H1 (cell line): ENCODE measurements around the gene ZFP90. TPM values are rescaled to one million over a fixed set of nuclear protein-coding genes. Genes with fewer than 3 reads are reported as not detected.

ENCODE experiments used
- CTCF ChIA-PET: fragments of 300-600 bp; sonication (Branson Sonifier 250); formaldehyde crosslinking; loops from one replicate; lab custom pipeline; 2021; ENCODE audit not compliant: partially characterized antibody; lab: Charles Lee
- POLR2A ChIA-PET: fragments of 300-600 bp; sonication (Branson Sonifier 250); formaldehyde crosslinking; loops from one replicate; lab custom pipeline; 2021; ENCODE audit warnings: inconsistent platforms; ENCODE audit not compliant: partially characterized antibody; lab: Charles Lee
- DNase-seq, 2 experiments: peaks; one replicate each; pipeline versions ENCODE4 v3.0.0 to v3.0.0-alpha.2; 2010 to 2022; ENCODE audit warnings: low spot score in 2 of 2, low read depth in 1 of 2, mixed read lengths in 1 of 2
- FAIRE-seq: peaks from 2 replicates; lab custom pipeline; 2011; peaks lifted over from hg19 to GRCh38; lab: Jason Lieb, UNC
- H2AFZ ChIP-seq: 2 replicates; pipeline ENCODE4 v1.8.1; 2012; ENCODE audit warnings: low read length, inconsistent platforms
- H2AK5ac ChIP-seq: 2 replicates; pipeline ENCODE4 v1.6.1; 2013; ENCODE audit warnings: low read depth, low read length
- H2BK120ac ChIP-seq: replicated peaks from 2 replicates; pipeline ENCODE3; 2013; ENCODE audit warnings: low read depth, low read length, inconsistent platforms
- H2BK12ac ChIP-seq: 2 replicates; pipeline ENCODE4 v1.6.1; 2013; ENCODE audit warnings: low read depth, low read length
- H2BK15ac ChIP-seq: 2 replicates; pipeline ENCODE4 v1.6.1; 2013; ENCODE audit warnings: low read length
- H2BK20ac ChIP-seq: 2 replicates; pipeline ENCODE4 v1.6.1; 2013; ENCODE audit warnings: low read length
- H2BK5ac ChIP-seq: 2 replicates; pipeline ENCODE4 v1.6.1; 2013; ENCODE audit warnings: low read depth, low read length
- H3K14ac ChIP-seq: 2 replicates; pipeline ENCODE4 v1.6.1; 2013; ENCODE audit warnings: inconsistent platforms; ENCODE audit not compliant: insufficient read length
- H3K18ac ChIP-seq: 2 replicates; pipeline ENCODE4 v1.6.1; 2013; ENCODE audit warnings: low read length; ENCODE audit errors: extremely low read depth
- H3K23ac ChIP-seq: 2 replicates; pipeline ENCODE4 v1.6.1; 2013; ENCODE audit warnings: inconsistent platforms; ENCODE audit not compliant: insufficient read length
- H3K23me2 ChIP-seq: 2 replicates; pipeline ENCODE4 v1.6.1; 2013; ENCODE audit warnings: low read depth, low read length
- H3K27ac ChIP-seq: 2 replicates; pipeline ENCODE4 v1.6.1; 2011; ENCODE audit warnings: low read depth, low read length, inconsistent platforms
- H3K27me3 ChIP-seq, 4 experiments: replicated peaks in 1 of 4; 1 replicate in 1 of 4; 2 replicates in 3 of 4; pipeline versions ENCODE4 v1.6.1 to v1.8.1; 2011 to 2013; ENCODE audit warnings: low read length in 3 of 4, mild to moderate bottlenecking in 3 of 4, inconsistent platforms in 2 of 4, mixed read lengths in 2 of 4, moderate library complexity in 1 of 4; ENCODE audit not compliant: control insufficient read depth in 3 of 4, insufficient read depth in 3 of 4; ENCODE audit errors: extremely low read depth in 1 of 4
- H3K36me3 ChIP-seq, 4 experiments: 2 replicates each; pipeline versions ENCODE4 v1.6.1 to v1.8.1; 2011 to 2013; ENCODE audit warnings: mild to moderate bottlenecking in 4 of 4, low read length in 3 of 4, moderate library complexity in 2 of 4, control low read depth in 1 of 4, inconsistent platforms in 1 of 4; ENCODE audit not compliant: insufficient read depth in 4 of 4, control insufficient read depth in 2 of 4
- H3K4ac ChIP-seq: replicated peaks from 2 replicates; pipeline ENCODE3; 2013; ENCODE audit warnings: low read length, low read depth, mixed read lengths, inconsistent platforms; ENCODE audit not compliant: insufficient read length
- H3K4me1 ChIP-seq, 4 experiments: replicated peaks in 1 of 4; 1 replicate in 1 of 4; 2 replicates in 3 of 4; pipeline versions ENCODE4 v1.6.1 to v1.8.1; 2011 to 2013; ENCODE audit warnings: low read length in 3 of 4, inconsistent platforms in 2 of 4, mixed read lengths in 1 of 4; ENCODE audit not compliant: insufficient read depth in 4 of 4, control insufficient read depth in 3 of 4
- H3K4me2 ChIP-seq, 2 experiments: 2 replicates each; pipeline versions ENCODE4 v1.6.1 to v1.8.1; 2011 to 2013; ENCODE audit warnings: low read depth in 2 of 2, low read length in 2 of 2, control low read depth in 1 of 2, inconsistent platforms in 1 of 2, mild to moderate bottlenecking in 1 of 2; ENCODE audit not compliant: insufficient read depth in 1 of 2
- H3K4me3 ChIP-seq, 4 experiments: fragments of 200-600, 300-600 bp in 1 of 4; sonication (generic), shearing (Covaris generic), sonication (Bioruptor Twin) in 1 of 4; 2 replicates each; pipeline versions ENCODE4 v1.5.1 to v1.8.1; 2011 to 2016; ENCODE audit warnings: low read length in 4 of 4, low read depth in 3 of 4, control low read depth in 2 of 4, inconsistent platforms in 2 of 4, mild to moderate bottlenecking in 2 of 4, mixed read lengths in 1 of 4, moderate library complexity in 1 of 4; ENCODE audit not compliant: insufficient read depth in 2 of 4; ENCODE audit errors: extremely low read depth in 1 of 4
- H3K56ac ChIP-seq: replicated peaks from 2 replicates; pipeline ENCODE3; 2013; ENCODE audit warnings: low read depth, mild to moderate bottlenecking, mixed read lengths, low read length, inconsistent platforms; ENCODE audit not compliant: insufficient read length
- H3K79me1 ChIP-seq: 2 replicates; pipeline ENCODE4 v1.6.1; 2013; ENCODE audit warnings: low read depth, low read length, control low read depth
- H3K79me2 ChIP-seq, 2 experiments: 2 replicates each; pipeline versions ENCODE4 v1.6.1 to v1.8.1; 2012 to 2013; ENCODE audit warnings: low read length in 2 of 2, mild to moderate bottlenecking in 2 of 2, inconsistent platforms in 1 of 2; ENCODE audit not compliant: insufficient read depth in 2 of 2, control insufficient read depth in 1 of 2
- H3K9ac ChIP-seq, 4 experiments: replicated peaks in 1 of 4; 1 replicate in 1 of 4; 2 replicates in 3 of 4; pipeline versions ENCODE4 v1.6.1 to v1.8.1; 2011 to 2013; ENCODE audit warnings: low read depth in 3 of 4, low read length in 3 of 4, control low read depth in 2 of 4, mild to moderate bottlenecking in 2 of 4, moderate library complexity in 2 of 4, inconsistent platforms in 1 of 4; ENCODE audit errors: extremely low read depth in 1 of 4
- H3K9me3 ChIP-seq, 2 experiments: 2 replicates each; pipeline versions ENCODE4 v1.6.1 to v1.8.1; 2012 to 2013; ENCODE audit warnings: mild to moderate bottlenecking in 2 of 2, moderate library complexity in 2 of 2, control low read depth in 1 of 2, inconsistent platforms in 1 of 2, low read depth in 1 of 2, low read length in 1 of 2, mixed read lengths in 1 of 2; ENCODE audit not compliant: insufficient read depth in 2 of 2
- H4K20me1 ChIP-seq, 2 experiments: replicated peaks in 1 of 2; 2 replicates each; pipeline versions ENCODE3 to v1.8.1; 2011 to 2013; ENCODE audit warnings: inconsistent platforms in 2 of 2, low read length in 2 of 2, mild to moderate bottlenecking in 1 of 2; ENCODE audit not compliant: insufficient read depth in 2 of 2, control insufficient read depth in 1 of 2
- H4K5ac ChIP-seq: 2 replicates; pipeline ENCODE4 v1.6.1; 2013; ENCODE audit warnings: low read length, low read depth, mixed read lengths, inconsistent platforms; ENCODE audit not compliant: insufficient read length
- H4K8ac ChIP-seq: 2 replicates; pipeline ENCODE4 v1.8.0; 2013; ENCODE audit warnings: mild to moderate bottlenecking, moderate library complexity, low read length, inconsistent platforms; ENCODE audit not compliant: insufficient read depth; ENCODE audit errors: extremely low read depth
- H4K91ac ChIP-seq: replicated peaks from 2 replicates; pipeline ENCODE3; 2013; ENCODE audit warnings: low read length, mixed read lengths, inconsistent platforms; ENCODE audit not compliant: insufficient read length
- BCL11A ChIP-seq, 2 experiments: IDR thresholded peaks; one replicate each; pipeline ENCODE4 v1.6.1; 2011; ENCODE audit warnings: low read depth in 2 of 2, low read length in 2 of 2, mild to moderate bottlenecking in 2 of 2
- CBX5 ChIP-seq: fragments of 300-800, 300-1000 bp; sonication (generic); IDR thresholded peaks from 2 replicates; pipeline ENCODE4 v1.7.1; 2016; ENCODE audit warnings: antibody characterized with exemption, low read length, low read depth
- CBX8 ChIP-seq: fragments of 300-800, 300-1000 bp; sonication (generic); IDR thresholded peaks from 2 replicates; pipeline ENCODE4 v1.7.1; 2016; ENCODE audit warnings: low read depth, low read length, borderline replicate concordance
- CEBPB ChIP-seq: IDR thresholded peaks from 2 replicates; pipeline ENCODE4 v1.6.1; 2012; ENCODE audit warnings: low read depth, low read length
- CREB1 ChIP-seq: IDR thresholded peaks from 2 replicates; pipeline ENCODE4 v1.6.1; 2012; ENCODE audit warnings: inconsistent platforms
- KDM1A ChIP-seq: fragments of 200-600, 300-600 bp; sonication (generic); IDR thresholded peaks from 2 replicates; pipeline ENCODE4 v1.7.1; 2016; ENCODE audit warnings: mild to moderate bottlenecking, low read length, borderline replicate concordance
- KDM5A ChIP-seq: fragments of 200-600 bp; IDR thresholded peaks from 2 replicates; pipeline ENCODE4 v1.7.1; 2012; ENCODE audit warnings: mild to moderate bottlenecking, low read length, inconsistent platforms, mixed read lengths
- SIN3A ChIP-seq, 2 experiments: IDR thresholded peaks in 1 of 2; conservative IDR thresholded peaks in 1 of 2; 2 replicates each; pipeline ENCODE4 v1.6.1; 2011 to 2012; ENCODE audit warnings: low read length in 2 of 2, improper control_type of control experiment in 1 of 2, low read depth in 1 of 2, mild to moderate bottlenecking in 1 of 2
- SRF ChIP-seq: IDR thresholded peaks from 2 replicates; pipeline ENCODE4 v1.6.1; 2011; ENCODE audit warnings: mild to moderate bottlenecking, low read depth, low read length, moderate library complexity
- SUZ12 ChIP-seq: fragments of 200-600 bp; sonication (generic); IDR thresholded peaks from 2 replicates; pipeline ENCODE4 v1.6.1; 2012; ENCODE audit warnings: mild to moderate bottlenecking, inconsistent platforms, low read length, moderate library complexity, mixed read lengths
- WGBS, 2 experiments: shearing (Covaris generic) in 1 of 2; methylation state at CpG; one replicate each; pipeline versions ENCODE4 v1.1.6 to v1.1.7; 2013 to 2015; ENCODE audit warnings: low lambda C conversion rate in 2 of 2, mixed read lengths in 2 of 2, inconsistent platforms in 1 of 2, low coverage in 1 of 2, missing lambda C conversion rate in 1 of 2; ENCODE audit not compliant: insufficient replicate concordance in 2 of 2, insufficient coverage in 1 of 2, insufficient read length in 1 of 2; ENCODE audit errors: extremely low coverage in 1 of 2, missing lambda C conversion rate in 1 of 2; 5-methylcytosine and 5-hydroxymethylcytosine counted together
- polyA plus RNA-seq, 7 experiments: library from polyadenylated mRNA; depleted of rRNA in 3 of 7; stranded (reverse) in 5 of 7; unstranded in 2 of 7; fragments of >200 nt in 5 of 7; fragments of 200-250 nt in 2 of 7; gene quantifications; 1 replicate in 5 of 7; 2 replicates in 1 of 7; 4 replicates in 1 of 7; pipeline versions ENCODE4 v1.2.1 to v1.2.3, GENCODE V29; 2011 to 2013; ENCODE audit warnings: missing spikeins in 2 of 7, mixed read lengths in 2 of 7
- total RNA-seq: library from RNA; stranded (reverse); fragmentation: NEBNext Ultra II Directional; extraction: Animal tissue kit (Norgen Biotek cat#: 25700); gene quantifications from 2 replicates; pipeline ENCODE4 v1.2.1, GENCODE V29; 2021
- TF ChIP-seq, protein P1 (sequence below), 3 experiments: IDR thresholded peaks; 1 replicate in 2 of 3; 2 replicates in 1 of 3; pipeline versions ENCODE4 v1.5.1 to v1.6.1; 2011; ENCODE audit warnings: low read length in 3 of 3, mild to moderate bottlenecking in 3 of 3, inconsistent platforms in 2 of 3, low read depth in 1 of 3, moderate library complexity in 1 of 3; ENCODE audit not compliant: insufficient read depth in 1 of 3; ENCODE audit errors: control extremely low read depth in 1 of 3

ZFP90 gene
- total and polyA plus RNA-seq, 2 of the 8 experiments (the other 6 are each of a cell fraction or from before 2014, with no cell fraction given): 10.3 to 19.1 TPM

DNA sequence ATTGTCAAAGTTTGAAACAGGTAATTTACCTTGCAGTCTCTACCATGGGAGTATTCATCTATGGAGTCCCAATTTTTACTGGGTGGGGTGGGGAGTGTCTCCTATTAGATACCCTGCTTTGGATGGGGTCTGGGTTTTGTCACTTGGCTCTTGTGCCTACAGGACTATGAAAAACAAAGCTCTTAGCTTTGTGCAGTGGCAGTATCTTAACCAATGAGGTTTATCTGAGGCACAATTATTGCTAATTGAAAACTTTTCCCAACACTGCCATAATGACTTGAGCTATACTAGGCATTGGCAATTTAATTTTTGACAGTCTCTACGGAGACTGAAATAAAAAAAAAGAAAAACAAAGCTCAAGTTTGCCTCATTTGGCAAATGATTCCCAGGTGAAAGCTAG is 3.8 kb upstream of the ZFP90 start:
- no peak overlapping the region for H2BK120ac ChIP-seq
- no peak overlapping the region for H3K56ac ChIP-seq
- no peak overlapping the region for H2BK12ac ChIP-seq
- no peak overlapping the region for H3K27ac ChIP-seq
- no peaks in the 10 kb centered on the region for H4K20me1 ChIP-seq
- ChIA-PET POLR2A (interaction anchor here (0.9 kb wide), 1 partner anchor 474 kb away, joined by 3 read pairs; no protein-coding TSS in a partner anchor), CTCF (interaction anchor here (0.6 to 1.6 kb wide), 6 partner anchors 12 to 179 kb away, joined by 3 to 4 read pairs (median 3); no protein-coding TSS in a partner anchor)
- no peak overlapping the region for H2BK20ac ChIP-seq
- H3K79me2 ChIP-seq: 0 out of 4 replicates have a peak, but pooled peaks cover 0 to 1% of the 10 kb centered on the region in 2 experiments
- H3K36me3 ChIP-seq: no peaks in the 10 kb centered on the region
- no peaks in the 10 kb centered on the region for H3K79me1 ChIP-seq
- H3K23me2 ChIP-seq: peaks cover 3% of the 10 kb centered on the region
- H3K4me3 ChIP-seq: no peak overlapping the region
- no peaks in the 10 kb centered on the region; a peak in 1 of 7 replicates for H3K4me1 ChIP-seq
- H4K8ac ChIP-seq: no peak overlapping the region
- no peaks in the 10 kb centered on the region; a peak in 1 of 4 replicates for H3K9me3 ChIP-seq
- peaks cover 0 to 8% (median 5%) of the 10 kb centered on the region in 4 experiments; a peak in 2 of 7 replicates for H3K27me3 ChIP-seq
- no peak overlapping the region for H3K4ac ChIP-seq
- no peak overlapping the region for H3K23ac ChIP-seq
- no peak overlapping the region for H3K14ac ChIP-seq
- no peak for FAIRE-seq
- no peak overlapping the region for H3K9ac ChIP-seq
- H4K91ac ChIP-seq: no peak overlapping the region
- 82% methylated on average over 1 of the region's 1 CpG; no CpG with 5 or more reads in 1 of the 2 experiments for WGBS, 2 experiments
- no peak overlapping the region for H2AK5ac ChIP-seq
- DNase-seq: no peak
- no peak overlapping the region for H3K18ac ChIP-seq
- no peak overlapping the region for H4K5ac ChIP-seq
- H2BK5ac ChIP-seq: no peak overlapping the region
- no peak overlapping the region for H3K4me2 ChIP-seq
- no peak overlapping the region for H2AFZ ChIP-seq
- H2BK15ac ChIP-seq: no peak overlapping the region
- TF ChIP-seq, protein P1, sequence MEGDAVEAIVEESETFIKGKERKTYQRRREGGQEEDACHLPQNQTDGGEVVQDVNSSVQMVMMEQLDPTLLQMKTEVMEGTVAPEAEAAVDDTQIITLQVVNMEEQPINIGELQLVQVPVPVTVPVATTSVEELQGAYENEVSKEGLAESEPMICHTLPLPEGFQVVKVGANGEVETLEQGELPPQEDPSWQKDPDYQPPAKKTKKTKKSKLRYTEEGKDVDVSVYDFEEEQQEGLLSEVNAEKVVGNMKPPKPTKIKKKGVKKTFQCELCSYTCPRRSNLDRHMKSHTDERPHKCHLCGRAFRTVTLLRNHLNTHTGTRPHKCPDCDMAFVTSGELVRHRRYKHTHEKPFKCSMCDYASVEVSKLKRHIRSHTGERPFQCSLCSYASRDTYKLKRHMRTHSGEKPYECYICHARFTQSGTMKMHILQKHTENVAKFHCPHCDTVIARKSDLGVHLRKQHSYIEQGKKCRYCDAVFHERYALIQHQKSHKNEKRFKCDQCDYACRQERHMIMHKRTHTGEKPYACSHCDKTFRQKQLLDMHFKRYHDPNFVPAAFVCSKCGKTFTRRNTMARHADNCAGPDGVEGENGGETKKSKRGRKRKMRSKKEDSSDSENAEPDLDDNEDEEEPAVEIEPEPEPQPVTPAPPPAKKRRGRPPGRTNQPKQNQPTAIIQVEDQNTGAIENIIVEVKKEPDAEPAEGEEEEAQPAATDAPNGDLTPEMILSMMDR (IDR thresholded peaks at IDR 0.05; ENCODE audit: control extremely low read depth in 1 of 3, insufficient read depth in 1 of 3, low read depth in 1 of 3, low read length in 3 of 3): no peak
- TF ChIP-seq CEBPB (no peak), CBX8 (no peak), BCL11A (IDR thresholded peaks at IDR 0.05; ENCODE audit: low read depth in 2 of 2, low read length in 2 of 2) (no peak), SRF (no peak), SIN3A (conservative IDR thresholded peaks at IDR 0.05 in 1 of 2, IDR thresholded peaks at IDR 0.05 in 1 of 2; ENCODE audit: low read depth in 1 of 2, low read length in 2 of 2) (no peak), CBX5 (no peak), SUZ12 (no peak), KDM5A (no peak), CREB1 (no peak), KDM1A (no peak)
